ENCODE data around the gene COL6A1. TPM values are rescaled to one million over a fixed set of nuclear protein-coding genes. Genes with fewer than 3 reads are reported as not detected.

COL6A1 gene
- total RNA-seq, 2 donors from 2014 or later, result 39.8 to 131 TPM

DNA sequence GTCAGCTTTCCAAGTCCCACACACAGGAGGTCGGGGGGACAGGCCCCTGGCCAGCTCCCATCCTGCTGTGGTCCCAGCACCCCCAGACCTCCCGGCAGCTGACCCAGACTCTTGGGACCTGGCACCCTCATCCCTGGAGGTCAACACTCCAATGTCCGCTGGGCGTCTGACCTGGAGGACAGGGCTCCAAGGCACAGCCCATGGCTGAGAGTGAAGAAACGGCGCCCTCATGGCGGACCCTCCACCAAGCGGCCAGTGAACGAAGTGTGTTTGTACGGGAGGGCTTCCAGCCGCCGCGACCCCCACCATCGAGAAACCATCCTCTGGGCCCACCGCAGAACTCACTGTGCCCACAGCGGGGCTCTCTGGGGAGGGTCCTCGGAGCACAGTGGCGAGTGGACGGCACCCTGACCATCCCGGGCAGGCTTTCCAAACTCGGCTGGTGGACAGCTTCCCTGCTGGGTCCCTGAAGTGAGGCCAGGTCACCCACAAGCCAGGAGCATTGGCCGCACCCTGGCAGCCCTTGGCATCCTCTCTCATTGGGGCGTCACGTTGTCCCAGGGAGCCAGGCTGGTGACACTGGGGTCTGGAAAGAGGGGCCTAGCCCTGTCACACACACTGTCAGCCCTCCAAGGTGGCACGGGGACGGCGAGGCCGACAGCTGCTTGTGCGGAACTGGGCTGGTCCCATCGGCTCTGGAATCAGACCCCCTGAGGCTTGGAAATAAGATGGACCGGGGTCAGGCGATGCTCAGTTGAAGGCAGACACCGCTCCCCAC, 68.5 kb downstream of the COL6A1 start:
- TF ChIP-seq, protein P1, sequence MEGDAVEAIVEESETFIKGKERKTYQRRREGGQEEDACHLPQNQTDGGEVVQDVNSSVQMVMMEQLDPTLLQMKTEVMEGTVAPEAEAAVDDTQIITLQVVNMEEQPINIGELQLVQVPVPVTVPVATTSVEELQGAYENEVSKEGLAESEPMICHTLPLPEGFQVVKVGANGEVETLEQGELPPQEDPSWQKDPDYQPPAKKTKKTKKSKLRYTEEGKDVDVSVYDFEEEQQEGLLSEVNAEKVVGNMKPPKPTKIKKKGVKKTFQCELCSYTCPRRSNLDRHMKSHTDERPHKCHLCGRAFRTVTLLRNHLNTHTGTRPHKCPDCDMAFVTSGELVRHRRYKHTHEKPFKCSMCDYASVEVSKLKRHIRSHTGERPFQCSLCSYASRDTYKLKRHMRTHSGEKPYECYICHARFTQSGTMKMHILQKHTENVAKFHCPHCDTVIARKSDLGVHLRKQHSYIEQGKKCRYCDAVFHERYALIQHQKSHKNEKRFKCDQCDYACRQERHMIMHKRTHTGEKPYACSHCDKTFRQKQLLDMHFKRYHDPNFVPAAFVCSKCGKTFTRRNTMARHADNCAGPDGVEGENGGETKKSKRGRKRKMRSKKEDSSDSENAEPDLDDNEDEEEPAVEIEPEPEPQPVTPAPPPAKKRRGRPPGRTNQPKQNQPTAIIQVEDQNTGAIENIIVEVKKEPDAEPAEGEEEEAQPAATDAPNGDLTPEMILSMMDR (IDR thresholded peaks at IDR 0.05), result no peak
- no peaks in the 10 kb centered on the region for H3K27me3 ChIP-seq
- no peaks in the 10 kb centered on the region for H3K9me3 ChIP-seq
- no peaks in the 10 kb centered on the region for H3K4me1 ChIP-seq
- peak overlapping the region; percentile 65 for H3K27ac ChIP-seq
- H3K9ac ChIP-seq (ENCODE audit: low read depth in 2 of 2, low read length in 2 of 2), result peak overlapping the region; percentile 12 to 16
- no peak overlapping the region for H3K4me3 ChIP-seq
- no peak for DNase-seq
- intact Hi-C loops (cut with DNase I), result no loop called here
- no peaks in the 10 kb centered on the region for H3K36me3 ChIP-seq

DNA sequence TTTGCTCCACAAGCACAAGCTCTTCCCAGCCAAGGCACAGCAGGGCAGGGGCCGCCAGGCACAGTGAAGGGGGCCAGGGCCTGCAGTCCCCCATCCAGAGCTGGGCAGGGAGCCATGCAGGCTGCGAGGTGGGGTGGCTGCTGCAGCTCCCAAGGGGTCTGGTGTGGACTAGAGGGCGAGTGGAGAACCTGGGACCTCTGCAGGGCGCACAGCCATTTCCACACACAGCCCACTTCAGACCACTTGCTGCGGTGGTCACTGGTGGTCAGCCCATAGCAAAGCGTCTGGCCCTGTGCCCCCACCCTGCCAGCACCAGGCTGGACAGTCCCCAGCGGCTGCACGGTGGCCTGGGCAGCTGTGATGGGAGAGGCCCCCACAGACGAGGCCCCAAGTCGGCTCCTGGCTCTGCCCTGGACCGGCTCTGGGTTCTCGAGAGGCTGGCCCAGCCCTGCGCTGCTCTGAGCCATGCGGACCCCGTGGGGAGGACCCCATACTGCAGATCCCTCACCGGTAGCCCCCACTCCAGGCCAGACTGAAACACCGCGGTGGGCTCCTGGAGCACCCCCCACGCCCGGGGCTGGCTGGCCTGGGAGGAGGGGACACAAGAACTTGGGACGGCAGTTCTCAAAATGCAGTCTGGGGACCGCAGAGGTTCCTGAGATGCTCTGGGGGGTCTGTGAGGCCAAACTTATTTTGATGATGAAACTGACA, 69.3 kb downstream of the COL6A1 start:
- no peaks in the 10 kb centered on the region for H3K36me3 ChIP-seq
- no peak for DNase-seq
- no peaks in the 10 kb centered on the region for H3K9me3 ChIP-seq
- H3K27ac ChIP-seq, result no peak overlapping the region
- peak overlapping the region in 1 of 2 donors; percentile 7 for H3K9ac ChIP-seq (ENCODE audit: low read depth in 2 of 2, low read length in 2 of 2)
- H3K27me3 ChIP-seq, result no peaks in the 10 kb centered on the region
- H3K4me1 ChIP-seq, result no peaks in the 10 kb centered on the region
- TF ChIP-seq, protein P1 (IDR thresholded peaks at IDR 0.05), result no peak
- H3K4me3 ChIP-seq, result no peak overlapping the region
- intact Hi-C loops (cut with DNase I), result no loop called here

DNA sequence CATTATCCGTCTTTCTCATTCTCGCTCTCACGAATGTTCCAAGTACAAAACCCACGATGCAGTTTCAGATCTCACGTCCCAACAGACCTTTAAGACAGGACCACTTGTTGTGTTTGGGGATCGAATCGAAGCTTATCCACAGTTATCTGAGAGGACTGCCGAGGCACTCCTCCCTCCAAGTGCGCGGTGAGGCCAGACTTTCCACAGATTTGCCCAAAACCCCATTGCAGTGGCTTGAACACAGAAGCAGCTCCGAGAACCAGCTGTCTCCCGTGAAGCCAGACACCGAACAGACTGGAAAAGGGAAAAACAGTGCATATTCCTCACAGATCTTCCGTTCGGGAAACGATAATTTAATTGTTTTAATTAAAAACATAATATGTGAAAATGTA, 69.8 kb downstream of the COL6A1 start:
- Histone ChIP-seq H3K4me1 (no peaks in the 10 kb centered on the region), H3K27me3 (no peaks in the 10 kb centered on the region), H3K9ac (ENCODE audit: low read depth in 2 of 2, low read length in 2 of 2) (no peak overlapping the region), H3K9me3 (no peaks in the 10 kb centered on the region), H3K27ac (no peak overlapping the region), H3K4me3 (no peak overlapping the region), H3K36me3 (no peaks in the 10 kb centered on the region)
- no peak for DNase-seq
- intact Hi-C loops (cut with DNase I), result no loop called here
- TF ChIP-seq, protein P1 (IDR thresholded peaks at IDR 0.05), result no peak

DNA sequence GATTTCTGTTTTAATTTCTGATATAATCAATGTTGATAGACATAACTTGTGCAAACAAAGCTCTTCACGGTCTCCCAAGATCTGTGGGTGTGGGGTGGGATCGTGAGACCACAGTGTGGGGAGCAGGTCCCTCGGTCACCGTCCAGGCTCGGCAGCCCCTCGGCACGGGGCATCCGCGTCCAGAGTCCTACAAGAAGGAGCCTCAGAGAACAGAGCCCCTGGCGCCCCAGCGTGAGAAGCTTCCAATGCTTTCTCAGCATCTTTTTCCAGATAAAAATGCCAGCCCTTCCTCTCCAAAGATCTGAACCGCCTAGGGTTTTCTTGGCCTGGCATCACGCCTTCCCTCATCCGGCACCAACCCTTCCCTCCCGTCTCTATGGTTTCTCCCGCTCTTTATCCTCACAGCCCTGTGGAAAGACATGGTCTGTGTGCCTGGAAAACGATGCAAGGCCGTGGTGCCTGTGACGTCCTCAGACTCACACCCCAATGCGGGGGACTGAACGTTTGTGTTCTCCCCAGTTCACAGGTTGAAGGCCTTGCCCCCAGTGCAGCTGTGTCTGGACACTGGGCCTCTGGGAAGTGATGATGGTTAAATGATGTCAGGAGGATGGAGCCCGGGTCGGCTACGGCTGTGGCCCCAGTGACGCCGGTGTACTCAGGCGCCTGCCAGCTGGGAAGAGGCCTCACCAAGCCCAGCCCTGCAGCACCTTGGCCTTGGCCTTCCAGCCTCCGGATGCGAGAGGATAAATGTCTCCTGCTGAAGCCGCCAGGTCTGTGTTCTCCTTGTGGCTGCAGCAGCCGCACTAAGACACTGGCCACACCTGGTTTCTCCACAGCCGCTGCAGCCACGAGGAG, 70.5 kb downstream of the COL6A1 start:
- Histone ChIP-seq H3K36me3 (no peaks in the 10 kb centered on the region), H3K27ac (no peak overlapping the region), H3K4me3 (no peak overlapping the region), H3K9me3 (no peaks in the 10 kb centered on the region), H3K27me3 (no peaks in the 10 kb centered on the region), H3K4me1 (no peaks in the 10 kb centered on the region), H3K9ac (ENCODE audit: low read depth in 2 of 2, low read length in 2 of 2) (no peak overlapping the region)
- DNase-seq, result no peak
- TF ChIP-seq, protein P1 (IDR thresholded peaks at IDR 0.05), result no peak
- intact Hi-C loops (cut with DNase I), result no loop called here

All from colonic mucosa (tissue), 4 donors.